Activated CD8-positive, alpha-beta memory T cell treated with anti-CD3 and anti-CD28 coated beads, Interleukin-2, amount 50 U/mL, for 1 hour (primary cell): ENCODE data around the gene BRD7.
A peak's percentile ranks its signal among the peaks of the same experiment; 100 is the strongest.

ENCODE experiments used
- DNase-seq: peaks from one replicate; pipeline ENCODE4 v3.0.0-alpha.2; 2020; ENCODE audit errors: extremely low read depth

BRD7 gene

DNA sequence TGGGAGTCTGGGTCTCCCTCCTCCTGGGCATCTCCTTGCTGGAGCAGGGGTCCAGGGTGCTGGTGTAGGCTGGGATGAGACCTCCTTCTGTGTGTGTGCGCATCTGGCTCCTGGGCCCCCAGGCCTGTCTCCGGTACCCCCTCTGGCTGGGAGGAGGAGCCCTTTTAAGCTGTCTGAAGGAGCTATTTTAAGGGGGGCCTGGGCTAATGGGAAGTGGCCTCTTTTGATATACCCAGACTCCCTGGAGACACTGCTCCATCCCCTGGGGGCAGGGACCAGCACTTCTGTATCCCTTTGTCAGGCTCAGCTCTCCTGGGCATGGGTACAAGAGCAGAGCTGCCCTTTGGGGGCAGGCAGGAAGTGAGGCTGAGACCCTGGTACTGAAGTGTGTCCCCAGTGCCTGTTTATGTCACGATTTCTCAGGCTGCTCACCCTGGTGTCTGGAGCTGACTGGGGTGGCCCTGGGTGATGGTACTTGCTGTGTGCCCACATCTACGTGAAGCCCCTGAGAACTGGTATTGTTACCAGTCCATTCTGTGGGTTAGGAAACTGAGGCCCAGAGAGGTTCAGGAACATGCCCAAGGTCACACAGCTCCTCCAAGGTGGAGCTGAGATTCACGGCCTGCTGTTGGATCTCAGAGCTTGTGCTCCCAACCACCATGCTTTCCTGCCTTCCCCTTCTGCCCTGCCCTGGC is 96.0 kb downstream of the BRD7 start:
- DNase-seq: no peak

DNA sequence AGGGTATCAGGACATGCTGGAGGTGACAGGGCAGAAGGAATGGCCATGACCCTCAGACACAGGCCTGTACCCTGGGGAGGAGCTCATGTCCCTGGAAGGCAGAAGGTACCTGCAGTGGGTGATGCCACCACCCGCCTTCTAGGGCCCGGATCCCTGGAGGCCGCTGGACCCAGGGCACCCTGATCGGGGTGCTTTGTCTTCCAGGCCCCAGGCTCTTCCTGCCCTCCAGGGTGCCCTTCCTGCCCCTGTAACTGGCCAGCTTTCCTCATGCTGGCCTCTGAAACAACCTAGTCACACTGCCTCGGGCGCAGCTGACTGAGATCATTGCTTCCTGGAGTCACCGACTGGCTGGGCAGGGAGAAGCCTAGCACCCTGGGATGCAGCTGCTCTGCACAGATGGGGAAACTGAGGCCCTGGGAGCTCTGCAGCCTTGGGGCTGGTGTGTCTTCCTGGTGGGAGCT is 96.6 kb downstream of the BRD7 start:
- no peak for DNase-seq

DNA sequence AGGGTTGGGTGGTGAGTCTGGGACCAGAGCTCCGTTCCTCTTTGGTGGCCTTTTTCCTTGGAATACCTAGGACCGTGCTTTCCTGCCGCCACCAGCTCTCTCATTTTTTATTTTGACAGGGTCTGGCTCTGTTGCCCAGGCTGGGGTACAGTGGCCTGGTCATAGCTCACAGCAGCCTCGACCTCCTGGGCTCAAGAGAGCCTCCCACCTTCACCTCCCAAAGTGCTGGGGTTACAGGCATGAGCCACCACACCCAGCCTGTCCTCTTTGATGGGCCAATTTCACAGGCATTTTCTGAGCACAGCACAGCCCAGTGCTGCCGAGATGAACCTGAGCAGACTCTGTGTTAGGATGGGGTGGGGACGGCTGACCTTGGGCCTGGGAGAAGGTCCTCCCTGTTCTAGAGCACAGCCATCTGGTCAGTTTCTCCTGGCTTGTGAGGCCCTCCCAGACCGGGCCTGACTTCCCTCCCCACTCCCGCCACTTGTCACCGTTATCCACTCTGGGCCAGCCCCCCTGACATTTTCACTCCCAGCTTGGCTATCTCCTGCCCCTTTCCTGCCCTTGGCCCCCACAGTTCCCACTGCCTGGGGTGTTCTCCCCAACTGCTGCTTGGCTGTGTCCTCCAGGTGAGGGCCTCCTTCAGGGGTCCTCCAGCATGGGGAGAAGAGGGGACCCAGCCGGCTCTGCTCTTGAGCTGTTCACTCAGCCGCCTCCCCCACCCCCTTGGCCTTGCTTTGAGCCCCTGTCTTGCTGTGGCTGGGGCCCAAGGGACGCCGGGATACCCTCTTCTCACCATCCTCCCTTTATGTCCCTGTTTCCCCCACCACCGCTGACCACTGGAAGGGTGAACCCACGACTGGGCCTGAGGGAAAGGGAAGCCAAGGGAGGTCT is 97.4 kb downstream of the BRD7 start:
- DNase-seq: no peak

DNA sequence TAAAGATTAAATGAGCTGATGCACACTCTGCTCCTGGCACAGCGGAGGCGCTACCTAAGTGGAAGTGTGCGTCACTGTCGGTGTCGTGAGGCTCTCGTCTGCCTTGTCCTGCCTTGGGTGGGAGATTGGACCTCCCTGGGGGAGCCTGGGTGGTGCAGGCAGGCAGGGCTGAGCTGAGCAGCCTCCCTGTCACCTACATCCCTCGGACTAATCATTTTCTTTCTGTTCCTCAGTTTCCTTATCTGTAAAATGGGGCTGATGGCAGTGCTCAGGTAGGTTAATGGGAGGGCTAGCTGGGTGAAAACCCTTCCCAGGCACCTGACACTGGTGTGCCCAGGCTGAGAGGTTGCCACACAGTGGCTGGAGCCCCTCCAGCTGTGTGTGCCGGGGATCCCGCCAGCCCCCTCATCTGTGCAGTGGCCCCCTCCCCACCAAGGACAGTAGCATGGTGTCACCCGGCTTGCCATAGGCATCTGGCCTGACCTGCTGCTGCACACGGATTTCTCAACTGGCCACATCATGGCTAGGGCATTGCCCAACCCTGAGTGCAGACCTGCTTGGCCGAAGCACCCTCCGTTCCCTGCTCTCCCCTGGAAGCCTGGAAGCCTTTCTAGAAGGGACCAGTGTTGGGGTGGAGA is 98.2 kb downstream of the BRD7 start:
- no peak for DNase-seq

DNA sequence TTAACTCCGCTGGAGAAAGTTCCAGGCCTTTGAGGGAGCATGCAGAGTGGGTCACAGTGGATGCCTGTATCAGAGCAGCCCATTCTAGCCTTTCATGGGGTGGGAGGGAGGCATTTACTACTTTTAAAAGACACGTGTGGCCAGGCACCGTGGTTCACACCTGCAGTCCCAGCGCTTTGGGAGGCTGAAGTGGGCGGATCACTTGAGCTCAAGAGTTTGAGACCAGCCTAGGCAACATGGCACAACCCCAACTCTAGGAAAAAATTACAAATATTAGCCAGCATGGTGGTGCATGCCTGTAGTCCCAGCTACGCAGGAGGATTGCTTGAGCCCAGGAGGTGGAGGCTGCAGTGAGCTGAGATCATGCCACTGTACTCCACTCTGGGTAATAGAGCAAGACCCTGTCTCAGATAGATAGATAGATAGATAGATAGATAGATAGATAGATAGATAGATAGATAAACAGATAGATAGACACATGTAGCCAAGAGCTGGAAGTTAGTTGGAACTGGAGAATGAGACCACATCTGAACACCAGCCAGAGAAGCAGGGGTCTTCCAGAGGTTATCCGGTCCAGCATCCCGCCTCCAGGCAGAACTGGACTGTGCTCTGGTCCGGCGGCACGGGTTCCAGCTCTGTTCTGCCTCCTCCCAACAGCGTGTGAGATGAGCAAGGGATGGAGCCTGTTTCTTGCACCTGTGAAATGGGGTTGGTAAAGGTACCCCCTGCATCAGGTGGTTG is 98.8 kb downstream of the BRD7 start:
- DNase-seq: no peak

DNA sequence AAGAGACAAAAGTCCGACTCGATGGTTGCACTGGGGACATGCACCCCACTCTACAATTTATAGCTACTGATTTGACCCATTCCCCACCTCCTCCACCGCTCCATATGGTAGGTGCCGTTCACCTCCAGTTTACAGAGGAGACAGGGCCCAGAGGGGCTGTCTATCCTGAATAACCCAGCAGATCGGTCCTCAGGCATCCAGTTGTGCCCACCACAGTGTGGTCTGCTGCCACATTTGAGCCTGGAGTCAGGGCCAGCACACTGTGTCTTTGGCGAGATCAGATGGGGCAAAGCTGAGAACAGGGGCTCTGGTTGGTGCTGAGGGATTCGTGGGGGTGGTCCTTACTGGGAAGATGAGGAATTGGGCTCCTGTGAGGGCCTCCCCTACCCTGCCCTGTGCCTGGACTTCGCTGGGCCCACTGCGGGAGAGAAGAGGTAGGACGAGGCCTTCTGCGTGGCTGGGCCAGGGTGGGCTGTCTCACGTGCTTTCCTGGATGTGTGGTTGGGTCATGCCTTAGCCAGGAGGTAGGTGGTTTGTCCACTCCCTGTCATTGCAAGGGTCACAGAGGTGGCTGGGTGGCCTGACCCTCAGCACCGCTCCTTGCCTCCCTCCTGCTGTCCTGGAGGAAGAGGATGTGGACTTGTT is 99.6 kb downstream of the BRD7 start:
- no peak for DNase-seq

DNA sequence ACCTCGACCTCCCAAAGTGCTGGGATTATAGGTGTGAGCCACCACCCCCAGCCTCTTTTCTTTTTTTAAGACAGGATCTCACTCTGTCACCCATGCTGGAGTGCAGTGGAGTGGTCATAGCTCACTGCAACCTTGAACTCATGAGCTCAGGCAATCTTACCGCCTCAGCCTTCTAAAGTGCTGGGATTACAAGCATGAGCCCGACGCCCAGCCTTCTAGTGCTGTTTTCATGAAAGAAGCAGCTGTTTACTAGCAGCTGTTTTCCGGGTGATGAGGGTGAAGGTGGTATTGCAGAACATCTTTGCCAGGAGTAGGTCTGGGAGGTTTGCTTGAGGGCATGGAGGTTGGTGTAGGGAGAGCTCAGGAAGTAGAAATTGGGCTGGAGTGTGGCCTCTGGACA is 100.4 kb downstream of the BRD7 start:
- DNase-seq: no peak

DNA sequence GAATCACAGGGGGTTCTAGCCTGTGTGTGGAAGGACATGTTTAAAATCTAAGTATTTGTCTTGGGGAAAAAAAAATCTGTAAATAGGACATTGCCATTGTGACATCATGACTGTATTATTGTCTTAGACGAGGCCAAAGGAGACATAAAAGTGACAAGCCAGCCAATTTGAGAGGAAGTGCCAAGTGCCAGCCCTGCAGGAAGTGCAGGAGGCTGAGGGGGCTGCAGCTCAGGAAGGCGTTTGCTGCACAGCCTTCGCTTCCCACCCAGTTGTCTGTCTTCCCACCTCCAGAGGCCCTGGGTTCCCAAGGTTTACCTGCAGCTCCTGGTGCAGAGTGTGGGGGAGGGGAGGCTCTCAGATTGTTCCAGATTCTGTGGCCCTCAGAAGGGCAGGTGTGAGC is 101.1 kb downstream of the BRD7 start:
- DNase-seq: no peak

DNA sequence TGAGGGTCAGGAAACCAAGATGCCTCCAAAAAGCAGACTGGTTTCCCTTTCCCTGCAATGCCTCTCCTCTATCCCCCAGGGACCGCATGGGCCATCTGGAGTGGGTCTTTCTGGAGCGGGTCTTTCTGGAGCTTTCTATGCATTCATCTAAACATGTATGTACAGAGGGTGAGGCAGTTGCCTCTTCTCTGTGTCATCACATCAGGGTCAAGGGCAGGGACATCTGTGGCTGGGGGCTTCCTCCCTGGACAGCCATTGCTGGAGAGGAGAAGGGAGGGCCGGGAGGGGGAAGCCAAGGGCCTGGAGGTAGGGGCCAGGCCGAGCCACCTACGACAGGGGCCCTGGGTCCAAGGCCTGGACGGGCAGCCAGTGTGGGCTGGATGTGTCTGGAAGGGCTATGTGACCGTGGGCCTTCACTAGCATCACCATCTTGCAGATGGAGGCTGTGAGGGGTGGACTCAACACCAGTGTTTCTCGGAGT is 101.6 kb downstream of the BRD7 start:
- no peak for DNase-seq

DNA sequence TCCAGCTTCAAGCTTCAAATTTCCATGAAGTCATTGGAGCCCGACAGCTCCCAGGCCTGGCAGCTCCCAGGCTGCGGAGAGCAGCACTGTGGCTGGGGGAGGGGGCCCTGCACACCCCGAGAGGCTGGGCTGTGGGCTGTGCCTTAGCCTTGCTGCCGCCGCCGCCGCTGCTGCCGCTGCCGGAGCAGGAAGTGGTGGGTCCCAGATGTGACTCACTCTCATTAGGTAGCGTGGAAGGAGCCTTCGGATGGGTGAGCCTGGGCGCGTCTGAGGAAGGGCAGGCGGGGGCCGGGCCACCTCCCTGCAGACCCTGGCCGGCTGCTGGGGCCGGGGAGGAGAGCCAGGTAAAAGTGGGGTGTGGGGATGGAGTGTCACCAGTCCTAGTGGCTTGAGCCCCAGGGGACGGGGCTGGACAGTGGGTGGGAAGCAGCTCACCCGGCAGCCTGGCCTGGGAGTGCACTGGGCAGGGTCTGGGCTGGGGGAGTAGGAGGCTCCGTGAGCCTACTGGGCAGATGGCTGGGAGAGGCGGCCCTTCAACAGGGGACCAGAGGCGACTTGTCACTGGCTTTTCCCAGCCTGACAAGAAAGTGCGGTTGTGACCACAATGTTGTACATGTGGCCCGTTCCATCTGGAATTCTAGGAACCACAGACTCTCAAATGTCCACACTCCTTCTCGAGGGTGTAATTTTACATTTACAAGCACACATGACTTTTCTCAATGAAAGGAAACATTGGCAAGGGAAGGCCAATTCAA is 102.3 kb downstream of the BRD7 start, which contains the start of gene ADCY7:
ADCY7 (plus strand) TSS at position 215 of the 755 bp plus-strand sequence. CDS start 21,629 bp downstream, outside the sequence.
- DNase-seq: peak; percentile 74
